K562 (cell line): ENCODE measurements around the gene PSRC1. TPM values are rescaled to one million over a fixed set of nuclear protein-coding genes. Genes with fewer than 3 reads are reported as not detected.

ENCODE experiments used
- RBM25 ChIP-seq: fragments of 200-400 bp; formaldehyde crosslinking; IDR thresholded peaks from 2 replicates; pipeline ENCODE4 v1.6.1; 2018; ENCODE audit warnings: low read length, low read depth, moderate library complexity; ENCODE audit not compliant: severe bottlenecking
- SMAD1 ChIP-seq: fragments of 150-350 bp; IDR thresholded peaks from 2 replicates; pipeline ENCODE4 v1.6.1; 2014; ENCODE audit warnings: low read length, low read depth; ENCODE audit not compliant: partially characterized antibody
- ZKSCAN3 ChIP-seq: fragments of 250-450 bp; sonication (Bioruptor Pico); IDR thresholded peaks from 2 replicates; pipeline ENCODE4 v1.4.0; 2020
- polyA plus RNA-seq, 8 experiments: library from polyadenylated mRNA; depleted of rRNA in 4 of 8; stranded (reverse) in 5 of 8; unstranded in 3 of 8; fragments of >200 nt; fragmentation: Nextera tagmentation in 2 of 8; fragmentation: Illumina TruSeq in 1 of 8; extraction: Ambion mirVana in 2 of 8; extraction: Trizol in 1 of 8; gene quantifications; 2 replicates each; pipeline versions ENCODE4 v1.2.1 to v1.2.3, GENCODE V29; 2011 to 2014; ENCODE audit warnings: inconsistent platforms in 1 of 8, missing spikeins in 1 of 8
- total RNA-seq, 7 experiments: library from RNA; depleted of rRNA in 6 of 7; stranded (reverse); fragments of >200 nt in 6 of 7; fragmentation: Illumina TruSeq in 2 of 7; extraction: Trizol in 2 of 7; gene quantifications; 2 replicates each; pipeline versions ENCODE4 v1.2.1 to v1.2.3, GENCODE V29; 2011 to 2021; ENCODE audit warnings: low replicate concordance in 1 of 7
- TF ChIP-seq, protein P1 (sequence below): fragments of 450-650 bp; formaldehyde crosslinking; IDR thresholded peaks from 2 replicates; pipeline ENCODE4 v1.4.0; 2020; ENCODE audit warnings: mild to moderate bottlenecking, moderate library complexity
- TF ChIP-seq, protein P2 (sequence below): fragments of 250-450 bp; sonication (Bioruptor Pico); IDR thresholded peaks from 2 replicates; pipeline ENCODE4 v1.9.0; 2021; ENCODE audit warnings: mild to moderate bottlenecking, inconsistent platforms

Gene PSRC1
- total and polyA plus RNA-seq, 9 of the 15 experiments (the other 6 are each of a cell fraction or from before 2014, with no cell fraction given): 6.5 to 65.2 (median 39.3) TPM

DNA sequence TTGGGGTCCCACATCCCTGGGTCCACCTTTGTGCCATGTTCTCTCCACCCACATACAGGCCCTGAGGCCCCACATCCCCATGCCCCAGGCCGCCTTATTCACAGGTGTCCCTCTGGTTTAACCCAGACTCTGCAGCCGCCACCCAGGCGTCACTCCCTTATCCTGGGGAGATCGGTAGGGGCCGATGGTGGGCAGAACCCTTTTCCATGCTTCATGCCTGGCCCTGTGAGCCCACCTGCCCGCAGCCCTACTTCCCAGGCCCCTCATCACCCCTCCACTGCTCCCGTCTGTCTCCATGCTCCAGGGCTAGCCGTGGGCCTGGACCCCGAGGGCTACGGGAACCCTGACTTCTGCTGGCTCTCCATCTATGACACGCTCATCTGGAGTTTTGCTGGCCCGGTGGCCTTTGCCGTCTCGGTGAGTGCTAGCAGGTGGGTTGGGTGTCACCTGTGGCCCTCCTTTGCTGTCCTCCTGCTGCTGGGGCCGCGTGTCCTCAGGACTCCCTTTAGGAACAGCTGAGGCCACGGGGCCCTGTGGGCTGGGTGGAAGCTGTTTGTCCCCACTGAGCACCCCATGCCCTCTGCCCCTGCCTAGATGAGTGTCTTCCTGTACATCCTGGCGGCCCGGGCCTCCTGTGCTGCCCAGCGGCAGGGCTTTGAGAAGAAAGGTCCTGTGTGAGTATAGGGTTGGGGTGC lies 12.2 kb downstream of the PSRC1 start (continued):
- TF ChIP-seq, protein P1, sequence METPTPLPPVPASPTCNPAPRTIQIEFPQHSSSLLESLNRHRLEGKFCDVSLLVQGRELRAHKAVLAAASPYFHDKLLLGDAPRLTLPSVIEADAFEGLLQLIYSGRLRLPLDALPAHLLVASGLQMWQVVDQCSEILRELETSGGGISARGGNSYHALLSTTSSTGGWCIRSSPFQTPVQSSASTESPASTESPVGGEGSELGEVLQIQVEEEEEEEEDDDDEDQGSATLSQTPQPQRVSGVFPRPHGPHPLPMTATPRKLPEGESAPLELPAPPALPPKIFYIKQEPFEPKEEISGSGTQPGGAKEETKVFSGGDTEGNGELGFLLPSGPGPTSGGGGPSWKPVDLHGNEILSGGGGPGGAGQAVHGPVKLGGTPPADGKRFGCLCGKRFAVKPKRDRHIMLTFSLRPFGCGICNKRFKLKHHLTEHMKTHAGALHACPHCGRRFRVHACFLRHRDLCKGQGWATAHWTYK (CRISPR knock-in tag): no peak
- TF ChIP-seq ZKSCAN3 (CRISPR knock-in tag): no peak
- TF ChIP-seq SMAD1: no peak
- TF ChIP-seq RBM25: no peak
- TF ChIP-seq, protein P2, sequence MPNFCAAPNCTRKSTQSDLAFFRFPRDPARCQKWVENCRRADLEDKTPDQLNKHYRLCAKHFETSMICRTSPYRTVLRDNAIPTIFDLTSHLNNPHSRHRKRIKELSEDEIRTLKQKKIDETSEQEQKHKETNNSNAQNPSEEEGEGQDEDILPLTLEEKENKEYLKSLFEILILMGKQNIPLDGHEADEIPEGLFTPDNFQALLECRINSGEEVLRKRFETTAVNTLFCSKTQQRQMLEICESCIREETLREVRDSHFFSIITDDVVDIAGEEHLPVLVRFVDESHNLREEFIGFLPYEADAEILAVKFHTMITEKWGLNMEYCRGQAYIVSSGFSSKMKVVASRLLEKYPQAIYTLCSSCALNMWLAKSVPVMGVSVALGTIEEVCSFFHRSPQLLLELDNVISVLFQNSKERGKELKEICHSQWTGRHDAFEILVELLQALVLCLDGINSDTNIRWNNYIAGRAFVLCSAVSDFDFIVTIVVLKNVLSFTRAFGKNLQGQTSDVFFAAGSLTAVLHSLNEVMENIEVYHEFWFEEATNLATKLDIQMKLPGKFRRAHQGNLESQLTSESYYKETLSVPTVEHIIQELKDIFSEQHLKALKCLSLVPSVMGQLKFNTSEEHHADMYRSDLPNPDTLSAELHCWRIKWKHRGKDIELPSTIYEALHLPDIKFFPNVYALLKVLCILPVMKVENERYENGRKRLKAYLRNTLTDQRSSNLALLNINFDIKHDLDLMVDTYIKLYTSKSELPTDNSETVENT (CRISPR knock-in tag): no peak
